HG03565 (cell line): Measurements from ENCODE around the gene ZNF335.
"Not testable (repeated sequence)": the region's sequence is repeated elsewhere in the genome, so short reads cannot be mapped to it uniquely, and the experiment has no call there.

Experiments used
- ATAC-seq: cut with Tn5 transposase; IDR thresholded peaks from one replicate; pipeline ENCODE4 v1.9.1; 2021; ENCODE audit warnings: mild to moderate bottlenecking, moderate library complexity; ENCODE audit not compliant: unreplicated experiment

The ZNF335 gene

DNA sequence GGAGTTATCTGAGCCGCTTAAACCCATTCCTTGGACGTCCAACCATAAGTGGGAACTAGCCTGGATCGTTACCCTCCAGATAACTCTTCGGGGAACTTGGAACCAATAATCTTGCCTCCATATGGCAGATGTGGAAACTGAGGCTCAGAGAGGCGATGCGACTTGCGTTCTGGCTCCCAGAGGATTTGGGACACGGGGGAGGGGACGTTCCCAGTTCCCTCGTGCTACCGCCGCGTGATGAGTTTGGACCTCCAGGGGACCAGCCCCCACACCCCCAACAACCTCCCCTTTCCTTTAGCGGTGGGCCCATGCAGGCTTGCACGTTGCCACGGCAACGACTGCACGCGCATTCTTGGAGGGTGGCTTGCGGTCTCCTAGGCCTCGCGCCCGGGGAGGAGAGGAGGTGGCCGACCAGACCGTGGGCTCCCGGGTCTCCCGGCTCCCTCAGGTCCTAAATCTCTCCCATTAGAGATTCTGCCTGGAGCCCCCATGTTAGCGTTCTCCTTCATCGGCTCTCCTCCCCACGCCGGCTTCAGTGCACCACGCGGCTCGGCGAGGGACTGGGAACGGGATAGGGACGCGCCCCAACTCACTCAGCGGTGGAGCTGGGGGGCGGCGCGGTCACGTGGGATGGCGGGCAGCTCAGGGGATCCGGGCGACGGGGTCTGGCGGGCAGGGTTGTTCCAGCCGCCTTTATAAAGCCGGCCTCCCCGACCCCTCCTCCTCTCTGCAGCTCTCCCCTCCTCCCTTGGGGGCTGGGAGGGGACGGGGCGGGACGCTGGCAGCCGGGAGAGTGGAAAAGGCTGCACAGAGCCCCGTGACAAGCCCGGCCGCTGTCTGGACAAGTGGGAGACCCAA lies 60.3 kb downstream of the ZNF335 start, which contains the start of gene PLTP:
Gene PLTP (minus strand): TSS at position 670 of the 858 bp plus-strand sequence. CDS start 703 bp downstream, outside the sequence.
- ATAC-seq: no peak

DNA sequence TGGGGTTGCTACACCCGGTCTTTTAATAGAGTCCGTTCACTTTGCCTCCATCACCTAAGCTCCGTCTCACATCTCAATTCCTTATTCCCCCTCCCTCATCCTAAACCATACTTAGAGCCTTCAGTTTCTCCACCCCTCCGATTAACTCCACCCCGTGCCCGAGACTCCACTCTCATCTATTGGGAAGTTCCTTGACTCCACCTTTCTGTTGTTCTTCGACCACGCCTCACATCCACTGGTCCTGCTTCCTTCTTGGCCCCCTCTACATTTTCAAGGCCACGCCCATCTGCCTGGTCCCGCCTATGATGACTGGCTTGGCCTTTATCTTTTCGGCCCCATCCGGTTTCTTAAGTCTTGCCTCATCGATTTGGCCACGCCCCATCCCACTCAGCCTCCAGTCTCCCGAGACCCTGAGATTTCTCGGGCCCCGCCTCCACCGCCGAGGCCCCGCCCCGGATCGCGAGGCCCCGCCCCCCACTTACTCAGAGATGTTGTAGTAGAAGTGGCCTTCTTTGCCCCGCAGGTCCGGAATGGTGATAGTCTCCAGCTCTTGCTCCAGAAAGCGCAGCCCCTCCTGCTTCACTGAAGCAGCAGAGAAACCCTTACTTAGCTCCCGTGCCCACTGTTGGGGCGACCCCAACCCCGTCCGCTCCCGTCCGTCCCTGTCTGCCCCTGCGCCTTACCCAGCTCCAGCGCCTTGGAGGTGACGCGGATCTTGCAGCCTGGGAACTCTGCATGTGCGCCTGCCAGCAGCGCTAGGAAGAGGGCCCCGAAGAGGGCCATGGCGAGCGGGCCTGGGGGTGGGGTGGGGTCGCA lies 61.1 kb downstream of the ZNF335 start:
- peak; percentile 84 for ATAC-seq

DNA sequence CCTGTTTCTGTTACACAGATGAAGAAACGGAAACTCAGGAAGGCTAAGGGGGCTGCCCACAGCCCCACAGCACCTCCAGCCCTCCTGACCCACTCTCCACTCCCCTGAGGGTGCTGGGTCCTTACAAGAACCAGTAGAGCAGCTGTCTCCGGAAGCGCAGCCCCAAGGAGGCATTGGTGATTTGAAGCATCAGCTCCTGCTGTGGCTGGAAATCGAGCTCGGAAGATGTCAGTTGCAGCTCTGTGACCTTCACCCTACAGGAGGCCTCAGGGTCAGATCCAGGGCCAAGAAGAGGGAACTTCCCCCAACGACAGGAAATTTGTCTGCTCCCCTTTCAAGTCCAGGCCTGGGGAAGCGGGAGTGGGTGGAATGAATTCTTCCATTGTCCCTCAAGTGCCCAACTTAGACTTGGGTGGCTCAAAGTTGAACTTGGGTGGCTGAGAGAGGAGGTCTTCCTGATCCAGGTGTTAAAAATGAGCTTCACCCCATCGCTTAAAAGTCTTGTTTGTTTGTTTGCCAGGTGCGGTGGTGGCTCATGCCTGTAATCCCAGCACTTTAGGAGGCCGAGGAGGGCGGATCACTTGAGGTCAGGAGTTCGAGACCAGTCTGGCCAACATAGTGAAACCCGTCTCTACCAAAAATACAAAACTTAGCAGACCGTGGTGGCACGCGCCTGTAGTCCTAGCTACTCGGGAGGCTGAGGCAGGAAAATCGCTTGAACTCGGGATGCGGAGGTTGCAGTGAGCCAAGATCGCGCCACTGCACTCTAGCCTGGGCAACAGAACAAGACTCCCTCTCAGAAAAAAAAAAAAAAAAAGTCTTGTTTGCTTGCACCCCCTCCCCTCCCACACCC lies 62.0 kb downstream of the ZNF335 start:
- no peak for ATAC-seq

DNA sequence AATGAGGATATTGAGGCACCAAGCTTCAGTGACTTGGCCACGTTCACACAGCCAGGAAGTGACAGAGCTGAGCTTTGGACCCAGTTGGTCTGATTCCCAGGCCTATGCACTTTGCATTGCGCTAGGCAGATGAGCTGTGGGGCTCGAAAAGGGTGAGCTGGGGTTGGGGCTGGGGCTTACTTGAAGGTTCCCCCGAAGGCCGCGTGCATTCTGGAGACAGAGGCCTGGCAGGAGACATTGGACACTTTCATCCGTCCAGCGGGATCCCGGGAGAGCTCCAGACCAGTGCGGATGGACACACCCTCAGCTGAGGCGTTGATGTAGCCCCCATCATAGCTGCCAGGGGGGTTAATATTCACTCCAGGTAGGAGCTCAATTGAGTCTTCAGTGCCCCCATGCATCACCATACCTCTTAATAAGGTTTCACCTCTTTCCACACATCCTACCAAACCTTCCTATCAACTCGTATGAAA lies 62.6 kb downstream of the ZNF335 start:
- no peak for ATAC-seq

DNA sequence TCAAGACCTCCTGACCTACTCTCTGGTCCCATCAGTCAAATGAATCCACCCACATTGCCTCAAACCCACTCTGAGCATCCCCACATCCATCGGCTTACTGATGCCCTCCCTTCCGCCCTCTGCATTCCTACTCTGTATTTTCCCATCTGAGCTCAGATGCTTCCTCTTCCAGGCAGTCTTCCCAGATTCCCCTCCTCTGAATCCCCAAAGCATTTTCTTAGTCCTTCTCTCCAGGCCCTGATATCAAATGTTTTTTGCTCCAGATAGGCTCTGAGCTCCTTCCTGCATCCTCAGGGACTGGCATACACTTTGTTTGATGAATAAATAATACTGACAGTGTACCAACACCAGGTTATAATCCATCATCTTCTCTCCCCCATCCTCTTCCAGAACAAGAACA lies 63.9 kb downstream of the ZNF335 start:
- no peak for ATAC-seq

DNA sequence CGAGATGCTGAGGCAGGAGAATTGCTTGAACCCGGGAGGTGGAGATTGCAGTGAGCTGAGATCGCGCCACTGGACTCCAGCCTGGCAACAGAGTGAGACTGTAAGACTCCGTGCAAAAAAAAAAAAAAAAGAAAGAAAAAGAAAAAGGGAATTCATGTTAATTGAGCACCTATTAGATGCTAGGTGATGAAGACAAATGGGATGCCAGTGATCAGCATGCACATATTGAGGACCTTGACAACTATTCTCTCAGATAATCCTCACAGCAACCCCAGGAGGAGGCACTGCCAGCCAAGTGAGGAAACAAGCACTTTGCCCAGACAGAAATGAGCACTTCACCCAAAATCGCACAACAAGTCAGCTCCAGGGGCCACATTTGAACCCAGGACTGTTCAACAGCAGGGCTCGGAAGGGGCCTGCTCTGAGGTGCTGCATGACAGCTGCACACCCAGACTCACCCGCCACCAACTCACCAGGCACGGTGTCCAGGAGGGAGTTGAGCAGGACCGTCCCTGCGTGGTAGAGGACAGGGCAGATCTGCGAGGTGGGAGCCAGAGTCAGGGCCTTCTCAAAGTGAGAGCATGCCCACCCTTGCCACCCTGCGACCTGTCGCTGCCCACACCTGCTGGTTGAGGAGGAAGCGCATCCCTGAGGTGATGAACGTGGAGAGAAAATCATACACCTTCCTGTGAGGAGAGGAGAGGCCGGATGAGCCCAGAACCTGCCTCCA lies 64.6 kb downstream of the ZNF335 start:
- no peak for ATAC-seq

DNA sequence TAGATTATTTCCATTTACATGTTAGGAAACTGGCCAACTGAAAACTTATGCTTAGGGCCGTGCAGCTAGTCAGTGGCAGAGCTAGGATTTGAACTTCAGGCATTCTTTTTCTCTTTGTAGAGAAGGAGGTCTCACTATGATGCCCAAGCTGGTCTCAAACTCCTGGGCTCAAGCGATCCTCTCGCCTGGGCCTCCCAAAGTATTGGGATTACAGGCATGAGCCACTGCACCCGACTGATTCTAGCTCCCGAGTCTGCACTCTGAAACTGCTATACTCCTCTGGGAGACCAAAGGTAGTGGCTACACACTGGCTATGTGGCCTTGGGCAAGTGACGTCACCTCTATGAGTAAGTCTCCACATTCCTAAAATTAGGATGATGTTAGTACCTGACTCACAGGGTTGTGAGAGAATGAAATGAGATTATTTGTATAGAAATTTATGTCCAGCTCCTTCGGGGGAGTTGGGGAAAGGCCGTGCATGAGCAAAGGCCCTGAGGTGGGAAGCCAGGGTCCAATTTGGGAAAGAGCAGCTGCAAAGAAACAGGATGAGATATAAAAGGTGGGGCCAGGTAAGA lies 66.4 kb downstream of the ZNF335 start:
- ATAC-seq: no peak

DNA sequence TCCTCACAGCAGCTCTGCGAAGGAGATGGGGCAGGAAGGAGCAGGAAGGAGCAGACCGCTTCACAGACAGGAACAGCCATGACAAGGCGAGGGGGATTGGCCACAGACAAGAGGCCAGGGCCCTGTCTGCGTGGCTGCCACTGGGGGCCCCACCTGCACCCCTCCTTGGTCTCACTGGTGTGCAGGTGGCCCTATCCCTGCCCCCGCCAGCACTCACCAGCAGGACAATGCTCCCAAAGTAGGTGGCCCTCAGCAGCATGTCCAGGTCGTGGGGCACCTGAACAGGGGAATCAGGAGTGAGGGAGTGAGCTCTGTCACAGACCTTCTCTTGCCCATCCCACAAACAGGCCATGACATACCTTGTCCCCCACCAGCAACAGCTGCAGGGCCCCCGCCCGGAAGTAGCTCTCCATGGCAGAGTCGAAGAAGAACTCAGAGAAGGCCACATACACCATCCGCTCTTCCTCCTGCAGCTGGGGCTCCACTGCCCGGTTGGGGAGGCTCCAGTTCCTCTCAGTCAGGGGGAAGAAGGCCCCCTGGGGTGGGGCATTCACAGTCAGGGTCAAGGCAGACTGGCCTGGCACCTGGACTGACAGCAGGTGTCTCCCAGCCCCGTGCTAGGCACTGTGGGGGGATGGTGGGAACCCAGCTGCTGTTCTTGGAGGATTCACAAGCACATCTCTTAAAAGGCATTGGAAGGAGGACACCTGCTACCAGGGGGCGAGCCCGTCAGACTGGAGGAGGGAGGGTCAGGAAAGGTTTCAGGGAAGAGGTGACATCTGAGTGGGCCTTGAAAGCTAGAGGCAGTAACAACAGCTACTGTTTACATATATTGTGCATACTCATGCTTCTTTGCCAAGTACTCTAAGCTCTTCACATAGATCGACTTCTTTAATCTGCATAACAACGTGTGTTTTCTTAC lies 67.2 kb downstream of the ZNF335 start:
- no peak for ATAC-seq

DNA sequence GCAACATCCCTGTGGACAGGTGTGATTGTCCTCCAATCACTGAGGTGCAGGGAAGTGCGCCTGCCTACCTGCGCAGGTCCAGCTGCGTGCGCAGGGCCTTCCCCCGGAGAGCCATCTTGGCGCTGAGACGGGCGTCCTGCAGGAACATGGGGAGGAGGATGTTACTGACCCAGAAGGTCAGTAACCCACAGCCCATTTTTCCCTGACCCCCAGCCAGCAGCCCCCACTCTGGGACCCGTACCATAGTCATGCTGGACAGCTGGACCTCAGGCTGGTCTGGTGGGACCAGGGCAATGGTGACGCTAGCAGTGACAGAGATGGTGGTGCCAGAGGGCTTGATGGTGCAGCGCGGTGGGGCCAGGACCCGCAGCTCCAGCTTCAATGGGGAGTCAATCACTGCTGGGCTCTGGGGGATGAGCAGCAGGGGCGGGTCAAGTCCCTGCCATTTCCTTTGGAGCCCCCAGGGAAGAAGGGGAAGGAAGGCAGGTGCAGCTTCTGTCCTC lies 69.8 kb downstream of the ZNF335 start:
- no peak for ATAC-seq

DNA sequence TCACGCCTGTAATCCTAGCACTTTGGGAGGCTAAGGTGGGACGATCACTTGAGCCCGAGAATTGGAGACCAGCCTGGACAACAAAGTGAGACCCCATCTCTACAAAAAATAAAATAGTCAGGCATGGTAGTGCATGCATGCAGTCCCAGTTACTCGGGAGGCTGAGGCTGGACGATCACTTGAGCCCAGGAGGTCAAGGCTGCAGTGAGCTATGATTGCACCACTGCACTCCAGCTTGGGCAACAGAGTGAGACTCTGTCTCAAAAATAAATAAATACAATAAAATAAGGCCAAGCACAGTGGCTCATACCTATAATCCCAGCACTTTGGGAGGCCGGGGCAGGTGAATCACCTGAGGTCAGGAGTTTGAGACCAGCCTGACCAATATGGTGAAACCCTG lies 70.7 kb downstream of the ZNF335 start:
- ATAC-seq: not testable (repeated sequence)

DNA sequence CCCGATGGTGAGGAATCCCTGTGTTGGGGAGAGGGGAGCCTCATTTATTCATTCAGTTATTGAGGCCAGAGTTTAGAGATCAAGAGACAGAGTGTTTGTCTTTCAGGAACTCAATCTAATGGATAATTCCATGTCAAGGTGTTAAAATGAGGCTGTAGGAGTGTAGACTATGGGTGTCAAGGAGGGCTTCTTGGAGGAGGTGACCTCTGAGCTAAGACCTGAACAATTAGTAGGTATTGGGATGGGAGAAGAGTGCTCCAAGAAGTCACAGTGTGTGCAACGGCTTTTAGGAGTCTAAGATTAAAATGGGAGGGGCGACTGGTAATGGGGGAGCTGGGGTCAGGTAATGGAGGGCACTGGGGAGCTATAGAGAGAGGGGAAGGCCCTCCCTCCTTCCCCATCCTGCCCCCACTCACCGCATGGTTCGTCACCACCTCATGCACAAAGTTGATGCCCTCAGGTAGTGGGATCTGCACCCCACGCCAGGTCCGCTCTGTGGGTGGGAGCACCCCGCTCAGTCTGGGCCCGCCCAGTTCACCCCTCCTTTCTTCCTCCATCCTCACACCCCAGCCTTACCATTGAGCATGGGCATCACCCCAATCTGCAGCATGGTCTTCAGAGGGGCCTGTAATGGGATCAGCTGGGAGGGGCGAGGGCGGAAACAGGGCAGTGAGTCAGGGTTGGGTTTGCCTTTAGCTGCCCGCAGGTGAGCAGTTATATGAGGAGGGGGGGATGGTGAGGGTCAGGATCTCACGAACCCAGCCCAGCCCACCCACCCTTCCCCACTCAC lies 72.8 kb downstream of the ZNF335 start:
- no peak for ATAC-seq
